ENCODE measurements around the gene SLC39A7.

Gene SLC39A7

DNA sequence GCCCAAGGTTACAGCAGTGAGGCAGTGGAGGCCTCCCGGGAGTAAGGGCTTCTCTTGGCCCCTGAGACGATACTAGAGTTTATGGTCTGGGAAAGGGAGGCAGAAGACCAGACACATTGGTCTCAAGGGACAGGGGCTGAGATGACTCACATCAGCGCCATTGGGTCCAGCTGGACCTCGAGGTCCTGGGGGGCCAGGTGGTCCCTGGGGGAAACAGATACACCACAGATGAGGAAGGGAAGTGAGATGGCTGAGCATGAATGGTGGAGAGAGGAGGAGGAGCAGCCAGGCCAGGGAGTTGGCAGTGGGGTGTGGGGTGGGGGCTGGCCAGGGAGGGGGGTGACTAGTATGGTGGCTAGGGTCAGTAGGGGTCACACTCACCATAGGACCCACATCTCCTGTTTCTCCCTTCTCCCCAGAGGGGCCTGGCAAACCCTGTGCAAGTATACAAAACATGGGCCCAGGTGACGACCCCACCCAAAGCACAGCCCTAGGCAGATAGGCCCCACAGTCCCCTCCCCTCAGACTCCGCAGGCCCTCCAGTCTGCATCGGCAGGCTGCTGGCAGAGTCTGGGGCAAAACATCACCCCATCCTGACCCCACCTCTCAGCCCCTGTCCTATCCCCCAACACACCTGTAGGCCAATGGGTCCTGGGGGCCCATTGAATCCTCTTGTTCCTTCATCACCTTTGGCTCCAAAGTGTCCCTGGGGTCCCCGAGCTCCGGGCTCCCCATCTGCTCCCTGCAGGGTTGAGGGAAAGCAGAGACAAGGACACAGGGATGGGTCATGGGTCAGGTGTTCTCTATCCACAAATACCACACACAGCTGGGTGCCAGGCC lies 30.3 kb upstream of the SLC39A7 start:
- no peak for DNase-seq (ENCODE audit: low read depth in 2 of 2)

DNA sequence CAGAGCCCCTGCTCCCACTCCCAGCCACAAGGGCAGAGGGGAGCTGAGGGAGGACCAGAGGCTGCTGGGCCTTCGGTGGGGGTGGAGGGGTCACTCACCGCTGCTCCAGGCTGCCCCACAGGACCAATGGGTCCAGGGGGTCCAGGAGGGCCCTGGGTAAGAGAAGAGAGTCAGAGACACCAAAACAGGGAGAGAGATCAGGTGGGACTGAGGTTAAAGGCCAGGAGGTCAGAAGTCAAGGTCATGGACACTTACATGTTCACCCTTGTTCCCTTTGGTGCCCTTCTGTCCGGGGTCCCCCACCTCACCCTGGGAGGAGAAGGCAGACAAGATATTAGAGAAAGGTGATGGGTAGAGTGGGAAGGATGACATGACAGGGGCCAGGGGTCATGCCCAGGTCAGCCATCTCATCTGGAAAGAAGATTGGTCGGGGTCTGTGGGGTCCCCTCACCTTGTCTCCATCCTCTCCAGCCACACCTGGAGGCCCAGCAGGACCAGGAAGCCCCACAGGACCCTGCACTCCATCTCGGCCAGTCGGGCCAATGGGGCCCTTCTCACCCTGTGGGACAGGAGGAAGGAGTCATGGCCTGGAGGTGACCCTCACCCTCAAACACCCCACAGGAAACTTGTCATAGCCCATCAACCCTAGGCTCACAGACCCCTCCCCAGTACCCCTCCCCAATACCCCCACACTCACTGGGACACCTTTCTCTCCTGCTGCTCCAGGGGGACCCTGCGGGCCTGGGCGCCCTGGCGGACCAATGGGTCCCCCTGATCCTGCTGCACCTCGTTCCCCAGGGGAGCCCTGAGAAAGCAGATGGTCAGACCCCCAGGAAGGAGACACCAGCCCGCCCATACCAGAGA lies 29.4 kb upstream of the SLC39A7 start:
- DNase-seq (ENCODE audit: low read depth in 2 of 2): no peak

DNA sequence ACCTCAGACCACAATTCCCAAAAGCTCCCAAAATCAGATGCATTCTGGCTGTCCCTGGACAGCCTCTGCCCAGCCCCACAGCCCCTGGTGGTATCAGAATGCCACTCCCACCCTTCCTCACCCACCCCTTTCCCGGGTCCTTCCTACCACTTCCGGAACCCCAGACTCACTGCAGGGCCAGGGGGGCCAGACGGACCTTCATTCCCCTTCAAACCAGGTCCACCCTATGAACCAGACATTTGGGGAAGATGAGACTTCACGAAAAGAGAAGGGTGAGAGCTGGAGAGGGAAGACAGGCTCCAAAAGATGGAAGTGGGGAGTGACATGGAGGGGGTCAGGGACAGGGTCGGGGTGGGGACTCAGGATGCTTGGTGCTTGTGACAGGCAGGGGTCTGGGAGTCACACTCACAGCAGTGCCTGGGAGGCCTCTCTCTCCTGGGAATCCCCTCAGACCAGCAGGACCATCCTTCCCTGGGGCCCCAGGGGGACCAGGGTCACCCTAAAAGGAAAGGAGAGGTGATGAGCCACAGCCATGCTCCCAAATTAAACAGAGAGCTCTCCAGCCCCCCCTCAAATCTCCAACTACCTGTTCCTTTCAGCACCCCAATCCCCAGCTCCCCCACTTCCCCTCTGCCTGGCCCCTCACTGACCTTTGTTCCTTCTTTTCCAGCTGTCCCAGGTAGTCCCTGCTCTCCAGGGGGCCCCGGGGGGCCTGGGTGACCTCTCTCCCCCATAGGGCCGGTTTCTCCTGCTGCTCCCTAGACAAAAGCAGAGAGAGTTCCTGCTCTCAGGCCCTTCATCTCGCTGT lies 28.6 kb upstream of the SLC39A7 start:
- DNase-seq (ENCODE audit: low read depth in 2 of 2): no peak

DNA sequence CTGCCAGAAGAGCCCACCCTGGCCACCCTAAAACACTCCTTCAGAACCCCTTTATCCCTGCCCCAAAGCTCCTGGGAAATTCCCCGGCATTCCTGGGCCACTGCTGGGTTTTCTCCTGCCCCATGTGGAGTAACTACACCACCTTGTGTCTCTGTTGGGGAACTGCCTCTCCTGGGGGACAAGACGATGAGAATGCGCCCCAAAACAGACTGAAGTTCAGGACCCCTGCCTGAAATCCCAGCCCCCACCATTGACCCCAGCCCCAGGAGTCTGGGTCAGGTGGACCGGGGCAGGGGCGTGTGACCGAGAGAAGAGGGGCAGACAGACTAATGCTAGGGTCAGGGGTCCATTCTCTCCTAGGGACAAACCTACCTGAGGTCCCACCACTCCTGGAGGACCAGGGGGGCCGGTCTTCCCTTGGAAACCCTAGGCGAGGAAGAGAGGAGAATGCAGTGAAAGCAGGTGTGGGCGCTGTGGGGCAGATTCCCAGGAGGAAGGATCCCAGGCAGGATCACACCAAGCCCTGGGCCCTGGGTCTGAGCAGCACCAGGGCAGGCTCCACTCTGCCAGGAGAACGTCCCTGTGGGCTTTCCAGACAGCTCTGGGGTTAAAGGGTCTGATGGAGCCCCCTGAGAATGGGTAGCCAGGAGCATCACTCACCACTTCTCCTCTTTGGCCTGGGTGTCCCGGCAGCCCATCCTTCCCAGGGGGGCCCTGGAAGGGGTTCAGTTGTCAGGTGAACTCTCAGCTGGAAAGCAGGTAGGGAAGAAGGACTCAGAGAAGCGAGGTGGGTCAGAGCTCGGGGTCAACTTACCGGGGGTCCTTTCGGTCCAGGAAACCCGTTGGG lies 27.8 kb upstream of the SLC39A7 start:
- DNase-seq (ENCODE audit: low read depth in 2 of 2): no peak

DNA sequence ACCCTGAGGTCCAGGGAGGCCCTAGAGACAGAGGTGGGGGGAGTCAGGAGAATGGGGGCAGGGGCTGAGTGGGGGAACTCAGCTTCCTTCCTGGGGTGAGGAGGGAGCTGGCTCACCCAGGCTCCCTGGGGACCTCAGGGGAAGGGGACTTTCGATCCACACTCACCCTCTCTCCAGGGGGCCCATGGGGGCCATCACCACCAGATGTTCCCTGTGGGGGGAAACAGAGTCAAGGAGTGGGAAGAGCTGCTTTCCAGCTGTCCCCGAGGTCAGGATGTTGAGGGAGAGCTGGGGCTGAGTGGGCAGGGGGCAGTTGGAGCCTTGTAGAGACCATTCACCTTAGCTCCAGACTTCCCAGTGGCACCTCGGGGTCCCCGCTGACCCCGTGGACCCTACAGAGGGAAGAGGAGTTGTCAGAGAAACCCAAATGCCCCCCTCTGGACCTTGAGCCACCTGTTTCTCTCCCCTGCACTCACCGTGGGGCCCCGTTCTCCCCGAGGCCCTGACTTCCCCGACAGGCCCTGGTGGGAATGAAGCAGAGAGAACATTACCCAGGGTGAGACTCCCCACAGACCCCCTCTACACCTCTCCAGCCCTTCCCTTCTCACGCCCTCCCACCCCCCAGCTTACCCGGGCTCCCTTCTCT lies 27.0 kb upstream of the SLC39A7 start:
- no peak for DNase-seq (ENCODE audit: low read depth in 2 of 2)

DNA sequence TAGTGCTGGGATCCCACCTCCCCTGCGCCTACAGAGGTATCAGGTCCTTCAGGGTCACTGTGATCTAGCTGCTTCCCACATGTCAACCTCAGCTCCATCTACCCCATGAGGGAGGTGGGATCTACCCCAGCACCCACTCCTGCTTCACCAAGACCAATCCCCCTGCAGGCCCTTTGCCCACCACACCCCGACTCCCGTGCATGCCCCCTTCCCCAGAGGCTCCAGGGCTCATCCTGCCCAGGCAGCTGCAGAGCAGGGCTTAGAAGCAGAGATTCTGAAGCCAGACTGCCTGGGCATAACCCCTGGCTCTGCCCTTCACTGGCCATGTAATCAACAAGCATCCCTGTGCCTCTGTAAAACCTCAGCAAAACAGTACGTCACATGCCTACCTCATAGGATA lies 25.9 kb upstream of the SLC39A7 start:
- DNase-seq (ENCODE audit: low read depth in 2 of 2): no peak

DNA sequence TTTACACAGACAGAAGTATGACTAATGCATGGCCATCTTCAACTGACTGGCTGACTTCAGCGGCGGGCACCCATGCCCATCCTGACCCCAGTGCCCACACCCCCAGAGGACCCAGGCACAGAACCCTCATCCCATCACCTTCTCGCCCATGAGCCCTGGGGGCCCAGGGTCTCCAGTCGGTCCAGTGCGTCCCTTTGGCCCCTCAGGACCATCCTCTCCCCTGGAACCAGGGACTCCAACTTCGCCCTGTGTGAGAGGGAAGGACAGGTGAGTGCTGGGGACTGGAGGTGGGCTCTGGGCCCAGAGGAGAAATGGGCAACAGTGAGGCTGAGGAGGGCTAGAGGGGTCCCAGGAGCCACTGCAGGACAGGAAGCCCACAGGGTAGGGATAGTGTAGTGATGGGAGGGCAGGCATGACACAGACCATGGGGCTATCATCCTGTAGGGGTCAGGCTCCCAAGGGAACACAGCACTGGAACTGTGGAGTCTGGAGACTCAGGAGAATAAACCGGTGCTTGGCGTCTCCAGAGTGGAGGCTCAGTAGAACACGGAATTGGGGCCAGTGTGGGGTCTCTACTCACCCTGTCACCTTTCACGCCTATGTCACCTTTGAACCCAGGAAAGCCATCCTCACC lies 25.1 kb upstream of the SLC39A7 start:
- DNase-seq (ENCODE audit: low read depth in 2 of 2): no peak

DNA sequence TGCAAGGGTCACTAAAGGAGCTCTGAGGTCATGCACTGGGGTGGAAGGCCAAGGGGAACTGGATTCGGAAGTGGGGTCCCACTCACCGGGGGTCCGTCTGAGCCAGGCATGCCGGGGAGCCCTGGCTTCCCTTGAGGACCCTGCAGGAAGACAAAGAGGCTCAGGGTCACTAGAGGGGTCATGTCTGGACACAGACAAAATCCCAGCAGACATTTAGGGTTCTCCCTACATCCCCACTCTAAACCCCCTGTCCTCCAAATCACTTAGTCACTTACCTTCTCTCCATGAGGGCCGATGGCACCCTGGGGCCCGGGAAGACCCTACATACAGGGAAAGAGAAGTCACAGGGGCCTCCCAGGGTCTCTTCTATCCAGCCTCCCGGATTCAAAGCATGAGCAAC lies 23.8 kb upstream of the SLC39A7 start:
- no peak for DNase-seq (ENCODE audit: low read depth in 2 of 2)

DNA sequence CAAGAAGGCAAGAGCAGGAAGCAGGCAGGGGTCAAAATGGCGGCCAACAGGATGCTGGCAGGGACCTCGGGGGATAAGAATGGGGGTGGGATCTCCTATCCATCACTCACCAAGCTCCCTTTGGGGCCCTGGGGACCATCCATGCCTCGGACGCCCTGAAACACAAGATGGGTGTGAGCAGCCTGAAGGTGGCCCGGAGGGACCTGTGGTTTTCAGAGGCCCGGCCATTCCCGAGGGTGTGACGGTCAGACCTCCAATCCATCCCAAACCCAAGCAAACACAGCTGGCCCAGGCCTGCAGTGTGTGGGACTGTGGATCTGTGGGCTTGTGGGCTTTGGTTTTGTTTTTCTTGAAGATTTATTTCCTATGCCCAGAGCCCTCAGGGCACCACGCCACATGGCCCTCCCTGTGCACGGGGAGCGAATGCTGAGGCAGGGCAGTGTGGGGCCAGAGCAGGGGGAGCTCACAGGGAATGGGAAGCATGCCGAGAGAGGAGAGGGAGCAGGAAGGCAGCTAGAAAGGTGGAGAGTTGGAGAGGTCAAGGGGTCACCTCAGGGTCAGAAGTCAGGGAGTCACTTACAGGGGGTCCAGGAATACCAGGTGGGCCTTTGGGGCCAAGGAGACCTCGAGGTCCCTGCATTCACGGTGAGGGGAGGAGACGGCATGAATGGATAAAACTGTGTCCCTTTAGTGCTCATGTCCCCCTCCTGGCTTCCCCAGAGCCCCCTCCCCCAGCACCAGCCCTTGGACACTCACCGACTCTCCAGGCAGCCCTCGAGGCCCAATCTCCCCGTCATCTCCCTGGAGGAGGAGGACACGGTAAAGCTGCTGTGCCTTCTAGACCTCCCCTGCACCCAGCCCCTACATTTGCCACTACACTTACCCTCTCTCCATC lies 22.9 kb upstream of the SLC39A7 start:
- DNase-seq (ENCODE audit: low read depth in 2 of 2): no peak

DNA sequence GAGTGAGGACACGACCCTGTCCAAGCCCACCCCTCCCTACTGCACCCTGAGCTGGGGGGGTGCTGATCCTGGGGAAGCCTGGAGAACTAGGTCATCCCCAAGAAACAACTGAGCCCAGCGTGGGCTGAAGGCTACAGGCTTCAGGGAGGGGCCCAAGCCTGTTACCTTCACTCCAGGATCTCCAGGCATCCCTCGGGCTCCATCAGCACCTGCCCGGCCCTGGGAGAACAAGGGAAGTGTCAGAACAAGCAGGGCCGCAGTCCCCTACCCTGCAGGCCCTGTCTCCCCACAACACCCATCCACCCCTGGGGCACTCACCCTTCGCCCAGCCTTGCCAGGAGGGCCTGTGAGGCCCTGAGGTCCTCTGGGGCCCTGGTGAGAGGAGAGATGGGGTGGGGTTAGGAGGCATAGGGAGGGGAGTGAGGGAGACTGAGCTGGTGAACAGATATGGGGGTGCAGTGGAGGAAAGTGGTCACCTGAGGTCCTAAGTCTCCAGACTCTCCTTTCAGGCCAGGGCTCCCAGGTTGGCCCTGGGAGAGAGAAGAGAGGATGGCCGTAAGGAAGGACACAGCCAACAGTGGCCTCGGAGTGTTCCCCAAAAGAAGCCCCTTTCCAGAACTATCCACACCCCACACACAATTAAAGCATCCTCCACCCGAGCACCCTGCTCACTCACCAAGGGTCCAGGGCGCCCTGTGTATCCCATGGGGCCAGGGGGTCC lies 21.8 kb upstream of the SLC39A7 start:
- no peak for DNase-seq (ENCODE audit: low read depth in 2 of 2)

DNA sequence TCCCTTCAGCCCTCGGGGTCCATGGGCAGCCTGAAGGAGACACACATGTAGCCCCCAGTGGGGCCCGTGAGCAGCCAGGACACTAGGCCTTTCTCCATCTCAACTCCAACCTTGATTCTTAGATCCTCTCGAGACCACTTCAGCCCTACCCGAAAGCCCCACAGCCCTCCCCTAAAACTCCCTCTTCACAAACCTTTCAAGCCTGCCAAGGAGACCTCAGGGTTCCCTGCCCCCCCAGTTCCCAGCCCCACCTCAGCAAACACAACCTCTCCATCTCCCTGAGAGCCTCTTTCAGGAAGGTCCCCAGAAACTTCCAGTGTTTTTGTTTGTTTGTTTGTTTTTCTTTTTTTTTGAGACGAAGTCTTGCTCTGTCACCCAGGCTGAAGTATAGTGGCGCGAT lies 19.5 kb upstream of the SLC39A7 start:
- DNase-seq (ENCODE audit: low read depth in 2 of 2): no peak

DNA sequence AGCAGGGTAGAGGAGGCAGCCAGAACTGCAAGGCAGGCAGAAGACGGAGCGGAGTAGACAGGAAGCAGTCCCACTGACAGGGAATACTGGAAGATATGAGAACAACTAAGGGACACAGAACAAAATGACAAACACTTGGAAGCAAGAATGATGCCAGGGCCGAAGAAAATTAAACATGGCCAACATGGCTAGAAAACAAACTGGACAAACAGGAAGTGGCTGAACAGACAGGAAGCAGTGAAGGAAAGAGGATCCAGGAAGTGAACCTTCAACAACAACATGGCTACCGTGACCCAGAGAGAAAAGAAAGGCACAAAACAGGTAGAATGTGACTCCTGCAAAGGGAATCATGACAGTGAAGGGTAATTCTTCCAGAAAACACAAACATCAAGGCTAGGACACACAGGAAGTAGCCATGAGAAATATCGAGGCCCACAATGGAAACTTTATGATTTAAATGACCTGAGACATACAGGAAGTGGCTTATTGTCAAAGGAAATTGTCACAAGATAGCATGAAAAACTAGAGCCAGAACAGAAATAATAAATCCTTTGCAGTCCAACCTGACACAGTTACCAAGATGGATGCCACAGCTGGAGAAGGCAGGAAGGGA lies 17.5 kb upstream of the SLC39A7 start:
- DNase-seq (ENCODE audit: low read depth in 2 of 2): no peak

DNA sequence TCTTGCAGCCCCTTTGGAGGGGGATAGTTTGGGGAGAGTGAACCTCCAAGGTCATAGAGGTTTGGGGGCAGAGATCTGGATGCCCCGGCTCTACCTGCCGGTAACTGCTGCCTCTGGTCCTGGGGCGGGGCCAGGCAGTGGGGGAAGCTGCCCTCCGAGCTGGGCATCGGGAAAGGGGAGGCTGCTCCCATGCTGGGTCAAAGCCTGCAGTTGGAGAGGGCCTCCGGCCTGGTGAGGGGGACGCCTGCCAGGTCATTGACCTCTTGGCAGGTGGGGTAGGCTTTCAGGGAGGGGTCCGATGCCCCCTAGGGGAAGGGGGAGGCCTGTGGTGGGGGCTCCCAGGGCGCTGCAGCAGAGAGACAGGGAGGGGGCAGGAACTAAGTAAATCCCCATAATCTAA lies 15.5 kb upstream of the SLC39A7 start:
- no peak for DNase-seq (ENCODE audit: low read depth in 2 of 2)

DNA sequence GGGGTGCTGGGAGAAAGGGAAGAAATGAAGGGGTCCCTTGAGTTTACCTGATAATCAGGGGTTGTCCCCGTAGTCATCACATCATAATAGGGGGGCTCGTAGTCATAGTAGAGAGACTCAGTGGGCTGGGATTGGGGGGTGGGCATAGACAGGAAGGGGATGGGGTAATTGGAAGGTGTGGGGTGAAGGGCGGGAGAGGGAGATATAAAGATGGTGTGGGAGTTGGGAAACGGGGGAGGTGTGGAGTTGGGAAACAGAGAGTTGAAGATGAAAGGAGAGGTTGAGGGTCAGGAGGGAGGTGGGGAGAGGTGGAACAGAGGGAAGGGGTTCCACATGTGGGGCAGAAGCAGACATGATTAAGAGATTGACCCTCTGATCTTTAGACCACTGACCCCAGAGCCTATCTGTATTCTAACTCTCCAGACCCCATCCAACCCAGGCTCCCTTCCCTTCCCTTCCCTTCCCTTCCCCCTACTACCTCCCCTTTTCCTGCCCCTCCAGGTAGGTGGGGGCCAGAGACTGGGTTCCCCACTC lies 14.9 kb upstream of the SLC39A7 start:
- DNase-seq (ENCODE audit: low read depth in 2 of 2): no peak

DNA sequence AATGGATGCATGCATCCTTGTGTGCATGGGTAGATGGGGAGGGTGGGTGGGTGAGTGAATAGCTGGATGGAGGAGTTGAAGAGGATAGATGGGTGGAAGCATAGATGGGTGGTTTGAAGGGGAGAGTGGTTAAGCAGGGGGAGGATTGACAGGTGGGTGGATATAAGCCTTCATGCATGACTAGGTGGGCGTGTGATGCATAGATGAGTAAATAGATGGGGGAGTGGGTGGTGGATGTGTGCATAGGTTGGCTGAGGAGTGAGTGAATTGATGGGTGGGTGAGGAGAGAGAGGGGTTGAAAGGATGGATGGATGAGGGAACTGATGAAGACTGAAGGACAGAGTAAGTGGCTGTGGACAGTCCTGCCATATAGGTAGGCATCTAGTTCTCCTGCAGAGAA lies 12.9 kb upstream of the SLC39A7 start:
- no peak for DNase-seq (ENCODE audit: low read depth in 2 of 2)

DNA sequence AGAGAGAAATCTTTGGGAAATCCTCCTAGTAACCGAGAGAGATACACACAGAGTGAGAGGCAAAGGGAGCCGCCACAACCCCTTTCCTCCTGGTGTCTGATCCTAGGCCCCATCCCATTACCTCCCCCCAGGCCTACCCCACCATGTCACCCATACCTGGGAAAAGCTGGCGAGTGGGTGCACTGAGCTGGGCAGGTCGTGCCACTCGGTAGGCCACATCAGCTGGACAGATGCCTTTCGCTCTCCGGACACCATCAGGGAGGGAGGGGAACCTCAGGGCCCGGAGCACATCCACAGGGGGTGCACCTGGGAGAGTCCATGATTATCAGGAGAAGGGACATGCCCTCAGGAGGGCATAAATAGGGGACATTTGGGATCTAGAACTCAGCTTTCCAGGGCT lies 11.5 kb upstream of the SLC39A7 start:
- no peak for DNase-seq (ENCODE audit: low read depth in 2 of 2)

DNA sequence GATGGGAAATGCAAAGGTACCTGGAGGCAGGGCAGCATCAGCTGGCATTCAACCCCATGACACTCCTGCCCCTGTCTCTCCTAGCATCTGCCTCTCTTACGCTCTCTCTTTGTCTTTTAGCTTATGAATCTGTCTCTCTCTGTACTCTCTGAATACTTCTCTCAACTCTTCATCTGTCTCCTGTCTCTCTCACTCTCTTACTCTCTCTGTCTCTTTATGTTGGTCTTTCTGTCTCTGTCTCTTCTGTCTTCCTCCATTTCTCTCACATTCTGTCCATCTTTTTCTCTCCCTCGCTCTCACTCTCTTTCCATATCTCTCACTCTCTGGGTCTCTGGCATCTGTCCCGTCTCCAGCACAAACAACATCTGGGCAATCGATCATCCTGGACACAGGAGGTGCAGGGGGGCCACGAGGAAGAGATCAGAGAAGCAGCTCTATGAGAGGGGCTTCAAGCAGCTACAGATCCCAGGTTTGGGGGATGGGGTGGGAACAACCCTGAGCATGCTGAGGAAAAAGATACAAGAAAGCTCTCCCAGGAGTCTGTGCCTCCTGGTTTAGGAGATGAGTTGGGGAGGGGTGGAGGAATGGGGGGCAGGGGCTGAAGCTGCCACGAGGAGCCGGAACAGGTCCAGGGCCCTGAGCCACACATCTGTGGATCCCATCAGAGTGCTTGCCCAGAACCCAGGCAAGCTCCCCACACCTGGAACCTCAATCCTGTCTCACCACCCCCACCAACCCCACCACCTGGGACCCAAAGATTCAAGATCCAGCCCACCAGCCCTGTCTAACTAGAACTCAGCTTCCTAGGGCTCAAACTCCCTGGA lies 10.8 kb upstream of the SLC39A7 start:
- DNase-seq (ENCODE audit: low read depth in 2 of 2): no peak

All from stimulated activated CD8-positive, alpha-beta memory T cell treated with anti-CD3 and anti-CD28 coated beads, Interleukin-15, amount 100 ng/mL, for 48 hours (primary cell).